Measurements from ENCODE around the gene AREG.

DNA sequence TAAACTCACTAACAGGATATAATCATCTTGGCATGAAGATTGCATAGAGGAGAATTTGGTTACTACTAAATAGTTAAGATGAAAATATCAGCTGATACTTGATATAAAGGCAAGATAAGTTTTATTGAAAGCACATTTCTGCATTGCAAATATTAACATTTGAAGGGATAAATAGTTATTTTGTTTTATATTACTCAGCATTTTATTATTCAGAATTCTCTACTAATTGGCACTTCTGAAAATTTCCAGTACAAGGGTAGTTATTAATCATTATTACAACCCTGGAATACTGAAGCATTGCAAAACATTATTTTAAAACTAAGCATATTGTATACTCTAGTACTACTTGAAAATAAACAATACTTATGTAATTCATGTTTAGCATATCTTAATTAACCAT lies 32.7 kb upstream of the AREG start:
- TF ChIP-seq, protein P1, sequence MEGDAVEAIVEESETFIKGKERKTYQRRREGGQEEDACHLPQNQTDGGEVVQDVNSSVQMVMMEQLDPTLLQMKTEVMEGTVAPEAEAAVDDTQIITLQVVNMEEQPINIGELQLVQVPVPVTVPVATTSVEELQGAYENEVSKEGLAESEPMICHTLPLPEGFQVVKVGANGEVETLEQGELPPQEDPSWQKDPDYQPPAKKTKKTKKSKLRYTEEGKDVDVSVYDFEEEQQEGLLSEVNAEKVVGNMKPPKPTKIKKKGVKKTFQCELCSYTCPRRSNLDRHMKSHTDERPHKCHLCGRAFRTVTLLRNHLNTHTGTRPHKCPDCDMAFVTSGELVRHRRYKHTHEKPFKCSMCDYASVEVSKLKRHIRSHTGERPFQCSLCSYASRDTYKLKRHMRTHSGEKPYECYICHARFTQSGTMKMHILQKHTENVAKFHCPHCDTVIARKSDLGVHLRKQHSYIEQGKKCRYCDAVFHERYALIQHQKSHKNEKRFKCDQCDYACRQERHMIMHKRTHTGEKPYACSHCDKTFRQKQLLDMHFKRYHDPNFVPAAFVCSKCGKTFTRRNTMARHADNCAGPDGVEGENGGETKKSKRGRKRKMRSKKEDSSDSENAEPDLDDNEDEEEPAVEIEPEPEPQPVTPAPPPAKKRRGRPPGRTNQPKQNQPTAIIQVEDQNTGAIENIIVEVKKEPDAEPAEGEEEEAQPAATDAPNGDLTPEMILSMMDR (IDR thresholded peaks at IDR 0.05 in 4 of 5, conservative IDR thresholded peaks at IDR 0.05 in 1 of 5): no peak
- TF ChIP-seq POLR2A (IDR thresholded peaks at IDR 0.05): no peak

Data from gastrocnemius medialis (tissue), 4 donors.